Measurements from ENCODE around the gene NEK4. TPM values are rescaled to one million over a fixed set of nuclear protein-coding genes. Genes with fewer than 3 reads are reported as not detected.

The NEK4 gene
- total RNA-seq, 4 donors from 2014 or later = 36.7 to 65.6 (median 41.8) TPM

DNA sequence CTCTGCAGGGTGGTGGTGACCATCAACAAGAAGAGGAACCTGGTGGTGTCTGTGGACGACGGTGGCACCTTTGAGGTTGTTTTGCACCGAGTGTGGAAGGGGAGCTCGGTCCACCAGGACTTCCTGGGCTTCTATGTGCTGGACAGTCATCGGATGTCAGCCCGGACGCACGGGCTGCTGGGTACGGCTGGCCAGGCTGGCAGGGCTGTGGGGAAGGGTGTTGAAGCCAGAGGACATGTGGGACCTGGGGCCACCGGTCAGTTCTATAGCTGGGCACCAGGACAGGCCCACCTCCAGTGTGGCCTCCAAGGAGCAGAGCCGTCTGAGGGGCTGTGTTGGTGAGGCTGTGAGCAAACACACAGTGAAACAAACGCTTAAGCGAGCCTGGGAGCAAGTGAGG lies 20.0 kb upstream of the NEK4 start:
- no peak for DNase-seq
- intact Hi-C loops (cut with DNase I) = no loop called here
- H3K9me3 ChIP-seq = no peaks in the 10 kb centered on the region
- no peak overlapping the region for H3K27ac ChIP-seq
- H3K4me1 ChIP-seq = peaks cover 0 to 5% of the 10 kb centered on the region in 2 donors
- no peak for TF ChIP-seq POLR2A (IDR thresholded peaks at IDR 0.05)
- TF ChIP-seq, protein P1, sequence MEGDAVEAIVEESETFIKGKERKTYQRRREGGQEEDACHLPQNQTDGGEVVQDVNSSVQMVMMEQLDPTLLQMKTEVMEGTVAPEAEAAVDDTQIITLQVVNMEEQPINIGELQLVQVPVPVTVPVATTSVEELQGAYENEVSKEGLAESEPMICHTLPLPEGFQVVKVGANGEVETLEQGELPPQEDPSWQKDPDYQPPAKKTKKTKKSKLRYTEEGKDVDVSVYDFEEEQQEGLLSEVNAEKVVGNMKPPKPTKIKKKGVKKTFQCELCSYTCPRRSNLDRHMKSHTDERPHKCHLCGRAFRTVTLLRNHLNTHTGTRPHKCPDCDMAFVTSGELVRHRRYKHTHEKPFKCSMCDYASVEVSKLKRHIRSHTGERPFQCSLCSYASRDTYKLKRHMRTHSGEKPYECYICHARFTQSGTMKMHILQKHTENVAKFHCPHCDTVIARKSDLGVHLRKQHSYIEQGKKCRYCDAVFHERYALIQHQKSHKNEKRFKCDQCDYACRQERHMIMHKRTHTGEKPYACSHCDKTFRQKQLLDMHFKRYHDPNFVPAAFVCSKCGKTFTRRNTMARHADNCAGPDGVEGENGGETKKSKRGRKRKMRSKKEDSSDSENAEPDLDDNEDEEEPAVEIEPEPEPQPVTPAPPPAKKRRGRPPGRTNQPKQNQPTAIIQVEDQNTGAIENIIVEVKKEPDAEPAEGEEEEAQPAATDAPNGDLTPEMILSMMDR (IDR thresholded peaks at IDR 0.05) = no peak
- no peaks in the 10 kb centered on the region for H3K36me3 ChIP-seq
- no peak overlapping the region for H3K4me3 ChIP-seq (replicated peaks in 1 of 3)
- H3K27me3 ChIP-seq = no peaks in the 10 kb centered on the region
- WGBS, 2 donors = 86 to 93% methylated on average over 13 of the region's 13 CpGs

DNA sequence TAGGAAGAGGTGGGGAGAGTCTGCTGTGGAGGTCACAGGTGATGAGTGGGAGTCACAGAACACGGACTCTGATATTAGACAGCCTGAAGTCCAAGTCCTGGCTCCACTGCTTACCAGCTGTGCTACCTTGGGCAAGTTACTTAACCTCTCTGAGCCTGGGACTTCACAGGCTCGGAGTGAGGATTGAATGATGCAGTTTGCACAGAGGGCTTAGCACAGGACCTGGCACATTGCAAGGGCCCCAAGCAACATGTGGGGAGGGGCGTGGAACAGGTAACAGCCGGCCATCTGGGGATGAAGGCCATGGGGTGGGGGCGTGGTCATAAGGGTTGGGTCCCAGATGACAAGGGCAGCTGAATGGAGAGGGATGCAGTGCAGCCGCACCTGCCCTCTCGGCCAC lies 19.6 kb upstream of the NEK4 start:
- no peaks in the 10 kb centered on the region for H3K27me3 ChIP-seq
- WGBS, 2 donors = 89 to 90% methylated on average over 7 of the region's 7 CpGs
- no peaks in the 10 kb centered on the region for H3K9me3 ChIP-seq
- H3K27ac ChIP-seq = no peak overlapping the region
- H3K4me3 ChIP-seq (replicated peaks in 1 of 3) = no peak overlapping the region
- DNase-seq = no peak
- H3K4me1 ChIP-seq = peaks cover 0 to 5% of the 10 kb centered on the region in 2 donors
- TF ChIP-seq, protein P1 (IDR thresholded peaks at IDR 0.05) = no peak
- TF ChIP-seq POLR2A (IDR thresholded peaks at IDR 0.05) = no peak
- intact Hi-C loops (cut with DNase I) = no loop called here
- no peaks in the 10 kb centered on the region for H3K36me3 ChIP-seq

DNA sequence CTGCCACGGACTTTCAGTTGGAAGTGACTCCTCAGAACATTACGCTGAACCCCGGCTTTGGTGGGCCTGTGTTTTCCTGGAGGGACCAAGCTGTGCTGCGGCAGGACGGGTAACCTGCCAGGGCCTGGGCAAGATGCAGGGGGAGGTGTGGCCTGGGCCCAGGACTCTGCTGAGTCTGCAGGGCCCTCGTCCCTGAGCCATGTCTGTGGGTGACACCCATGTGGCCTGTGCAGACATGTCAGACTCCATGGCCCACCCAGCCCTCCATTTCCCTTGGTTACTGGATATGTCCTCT lies 19.0 kb upstream of the NEK4 start:
- WGBS, 2 donors = 86 to 87% methylated on average over 4 to 6 of the region's 6 CpGs
- Histone ChIP-seq H3K27ac (no peak overlapping the region), H3K9me3 (no peaks in the 10 kb centered on the region), H3K36me3 (no peaks in the 10 kb centered on the region), H3K4me1 (peaks cover 0 to 5% of the 10 kb centered on the region in 2 donors), H3K27me3 (no peaks in the 10 kb centered on the region), H3K4me3 (replicated peaks in 1 of 3) (no peak overlapping the region)
- DNase-seq = no peak
- no peak for TF ChIP-seq POLR2A (IDR thresholded peaks at IDR 0.05)
- TF ChIP-seq, protein P1 (IDR thresholded peaks at IDR 0.05) = no peak
- intact Hi-C loops (cut with DNase I) = no loop called here

DNA sequence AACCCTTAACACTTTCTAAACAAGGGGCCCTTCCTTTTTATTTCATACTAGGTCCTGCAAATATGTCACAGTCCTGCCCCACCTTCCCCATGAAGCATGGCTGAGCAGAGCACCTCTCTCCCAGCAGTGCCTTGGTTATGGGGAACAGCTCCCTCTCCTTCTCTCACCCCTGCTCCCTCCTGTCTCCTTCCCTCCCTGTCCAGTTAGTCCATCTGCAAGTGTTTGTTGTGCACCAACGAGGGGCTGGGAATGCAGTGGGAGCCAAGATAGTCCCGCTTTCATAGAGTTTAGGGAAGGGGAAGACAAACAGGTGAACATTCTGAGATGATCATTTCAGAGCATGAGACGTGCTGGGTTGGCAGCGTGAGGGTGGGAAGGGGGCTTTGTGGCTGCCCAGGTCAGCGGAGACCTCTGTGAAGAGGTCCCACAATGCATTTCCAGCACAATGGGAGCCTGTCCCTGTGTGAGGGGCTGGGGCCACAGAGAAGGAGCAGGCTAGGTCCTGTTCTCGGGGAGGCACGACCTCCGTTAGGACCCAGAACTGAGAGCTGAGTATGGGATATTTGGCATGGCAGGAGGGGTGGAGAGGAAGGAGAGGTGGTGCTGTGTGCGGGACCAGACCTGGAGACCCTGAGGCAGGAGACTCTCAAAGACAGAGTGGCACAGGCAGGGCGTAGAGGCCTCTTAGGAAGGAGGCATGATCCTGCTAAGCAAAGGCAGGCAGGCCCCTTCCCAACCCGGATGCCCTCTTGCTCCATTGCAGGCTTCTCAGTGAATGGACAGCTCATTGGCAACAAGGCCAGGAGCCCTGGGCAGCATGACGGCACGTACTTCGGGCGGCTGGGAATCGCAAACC lies 18.4 kb upstream of the NEK4 start:
- Histone ChIP-seq H3K27ac (no peak overlapping the region), H3K4me3 (replicated peaks in 1 of 3) (no peak overlapping the region), H3K27me3 (no peaks in the 10 kb centered on the region), H3K9me3 (no peaks in the 10 kb centered on the region), H3K36me3 (no peaks in the 10 kb centered on the region), H3K4me1 (no peaks in the 10 kb centered on the region)
- TF ChIP-seq POLR2A (IDR thresholded peaks at IDR 0.05) = no peak
- TF ChIP-seq, protein P1 (IDR thresholded peaks at IDR 0.05) = no peak
- 85 to 86% methylated on average over 13 to 16 of the region's 16 CpGs for WGBS, 2 donors
- DNase-seq = no peak
- intact Hi-C loops (cut with DNase I) = no loop called here
